HG03460 (cell line): ENCODE measurements around the gene PRR23B.
"Not testable (repeated sequence)": the region's sequence is repeated elsewhere in the genome, so short reads cannot be mapped to it uniquely, and the experiment has no call there.

Experiments
- ATAC-seq: cut with Tn5 transposase; IDR thresholded peaks from one replicate; pipeline ENCODE4 v1.9.1; 2021; ENCODE audit not compliant: unreplicated experiment

PRR23B gene

DNA sequence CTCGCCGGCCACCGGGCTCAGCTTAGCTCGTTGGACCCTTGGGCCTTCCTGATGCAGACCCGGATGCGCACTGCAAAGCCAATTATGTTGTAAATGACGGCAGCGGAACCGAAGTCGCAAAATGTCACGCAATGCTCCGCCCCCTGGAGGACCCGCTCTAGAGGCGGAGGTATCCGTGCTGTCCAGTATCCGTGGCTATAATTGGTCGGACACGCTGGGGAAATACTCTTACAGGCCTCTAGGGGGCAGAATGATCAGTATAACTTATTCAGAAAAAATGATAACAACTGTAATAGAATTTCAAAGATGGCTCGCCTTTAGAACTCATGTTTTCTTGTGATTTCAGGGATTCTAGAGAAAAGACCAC is at the start of gene PRR23B:
Gene PRR23B, minus strand, starts transcription at position 59 of the 367 bp plus-strand sequence. CDS start 265 bp downstream, outside the sequence.
- ATAC-seq, result no peak

DNA sequence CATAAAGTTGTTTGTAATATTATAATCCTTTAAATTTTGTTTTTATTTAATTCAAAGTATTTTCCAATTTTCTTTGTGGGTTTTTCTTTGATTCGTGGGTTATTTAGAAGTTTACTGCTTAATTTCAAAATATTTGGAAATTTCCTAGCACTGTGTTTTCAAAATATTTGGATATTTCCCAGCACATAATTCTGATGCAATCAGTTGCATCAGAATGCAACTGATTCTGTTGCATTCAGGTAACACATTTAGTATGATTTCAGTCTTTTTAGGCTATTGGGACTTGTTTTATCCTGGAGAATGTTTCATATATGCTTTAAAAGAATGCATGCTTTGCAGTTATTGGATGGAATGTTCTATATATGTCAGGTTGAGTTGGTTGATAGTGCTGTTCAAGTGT is 42.2 kb upstream of the PRR23B start:
- no peak for ATAC-seq

DNA sequence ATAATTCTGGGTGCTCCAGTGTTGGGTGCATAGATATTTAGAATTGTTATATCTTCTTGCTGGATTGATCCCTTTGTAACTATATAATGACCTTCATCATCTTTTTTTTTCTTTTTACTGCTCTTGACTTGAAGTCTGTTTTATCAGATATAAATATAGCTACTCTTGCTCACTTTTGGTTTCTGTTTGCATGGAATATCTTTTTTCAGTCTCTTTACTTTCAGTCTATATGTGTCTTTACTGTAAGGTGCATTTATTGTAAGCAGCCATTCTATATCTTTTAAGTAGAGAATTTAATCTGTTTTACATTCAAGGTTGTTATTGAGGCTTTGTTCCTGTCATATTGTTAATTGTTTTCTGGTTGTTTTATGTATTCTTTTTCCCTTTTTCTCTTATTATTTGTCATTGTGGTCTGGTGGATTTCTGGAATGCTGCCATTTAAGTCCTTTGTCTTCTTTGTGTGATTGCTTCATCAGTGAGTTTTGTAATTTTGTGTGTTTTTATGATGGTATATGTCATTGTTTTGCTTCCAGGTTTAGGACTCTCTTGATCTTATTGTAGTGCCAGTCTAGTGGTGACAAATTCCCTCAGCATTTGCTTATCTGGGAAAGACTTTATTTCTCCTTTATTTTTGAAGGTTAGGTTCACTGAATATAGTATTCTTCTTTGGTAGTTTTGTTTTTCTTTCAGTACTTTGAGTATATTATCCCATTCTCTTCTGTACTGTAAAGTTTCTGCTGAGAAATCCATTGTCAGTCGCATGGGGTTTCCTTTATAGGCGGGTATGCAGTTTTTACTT is 32.3 kb upstream of the PRR23B start:
- ATAC-seq, result no peak

DNA sequence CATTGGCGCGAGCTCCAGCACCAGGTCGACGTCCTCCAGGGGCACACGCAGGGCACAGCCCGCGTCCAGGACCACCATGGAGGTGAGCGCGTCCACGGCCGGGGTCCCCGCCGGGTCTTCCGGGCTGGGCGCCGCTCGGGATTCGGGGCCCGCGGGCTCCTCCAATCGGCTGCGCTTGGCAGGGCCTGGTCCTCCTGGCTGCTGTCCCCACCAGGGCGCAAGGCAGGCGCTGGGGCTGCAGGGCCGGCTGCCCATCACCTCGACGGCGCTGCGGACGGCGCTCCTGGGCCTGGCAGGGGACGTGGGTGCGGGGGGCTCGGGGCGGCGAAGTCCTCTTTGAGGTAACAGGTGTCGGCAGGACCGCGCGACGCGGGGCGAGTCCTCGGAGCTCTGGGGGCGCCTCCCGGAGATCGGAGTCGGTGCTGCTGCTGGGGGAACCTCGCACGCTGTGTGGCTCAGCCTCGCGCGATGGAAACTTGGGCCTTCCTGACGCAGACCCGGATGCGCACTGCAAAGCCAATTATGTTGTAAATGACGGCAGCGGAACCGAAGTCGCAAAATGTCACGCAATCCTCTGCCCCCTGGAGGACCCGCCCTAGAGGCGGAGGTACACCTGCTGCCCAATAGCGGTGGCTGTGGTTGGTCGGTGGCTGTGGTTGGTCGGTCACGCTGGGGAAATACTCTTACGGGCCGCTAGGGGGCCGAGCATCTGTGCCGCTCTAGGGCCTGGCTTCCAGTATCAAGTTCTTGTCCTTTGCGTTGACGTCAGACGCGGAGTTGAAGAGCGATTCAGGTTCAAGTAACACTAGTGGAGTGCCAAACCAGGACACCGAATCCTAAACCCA is 23.9 kb upstream of the PRR23B start, which contains the start of gene PRR23C:
Gene PRR23C, minus strand, starts transcription at position 527 of the 845 bp plus-strand sequence. Its CDS starts 272 bp downstream, at position 255.
- no peak for ATAC-seq

DNA sequence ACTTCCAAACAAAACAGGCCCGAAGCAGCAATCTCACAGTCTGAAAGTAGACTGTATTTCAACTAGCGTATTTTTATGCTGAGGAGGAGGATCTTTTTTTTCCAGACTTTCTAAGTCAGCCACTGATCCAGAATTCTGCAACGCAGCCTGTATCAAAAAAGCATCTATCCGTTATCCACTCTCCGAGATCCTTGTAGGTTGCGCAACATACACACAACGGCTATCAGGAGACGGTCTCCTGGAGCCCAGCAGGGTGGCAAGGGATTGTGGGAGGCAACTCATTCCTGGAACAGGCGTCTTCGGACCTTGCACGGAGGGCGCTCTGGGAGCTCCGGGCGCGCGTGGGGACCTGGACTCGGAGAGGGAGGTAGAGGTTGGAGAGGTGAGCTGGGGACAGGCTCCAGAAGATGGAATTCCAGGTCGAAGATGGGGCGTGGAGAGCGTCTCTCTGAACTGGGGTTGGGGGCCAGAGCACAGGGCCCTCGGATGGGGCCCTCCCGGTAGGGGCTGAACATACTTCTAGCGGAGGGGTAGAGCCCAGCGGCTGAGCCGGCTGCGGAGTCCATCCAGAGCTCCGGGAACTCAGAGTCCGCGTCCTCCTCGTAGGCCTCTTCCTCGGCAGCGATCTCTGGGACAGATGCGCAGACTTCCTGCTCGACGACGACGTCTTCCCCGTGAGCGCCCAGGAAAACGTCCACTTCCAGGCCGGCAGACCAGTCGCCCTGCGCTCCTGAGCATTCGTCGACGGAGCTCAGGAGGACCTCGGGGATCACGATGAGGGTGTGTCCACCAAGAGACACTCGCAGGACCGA is 23.0 kb upstream of the PRR23B start:
- no peak for ATAC-seq

DNA sequence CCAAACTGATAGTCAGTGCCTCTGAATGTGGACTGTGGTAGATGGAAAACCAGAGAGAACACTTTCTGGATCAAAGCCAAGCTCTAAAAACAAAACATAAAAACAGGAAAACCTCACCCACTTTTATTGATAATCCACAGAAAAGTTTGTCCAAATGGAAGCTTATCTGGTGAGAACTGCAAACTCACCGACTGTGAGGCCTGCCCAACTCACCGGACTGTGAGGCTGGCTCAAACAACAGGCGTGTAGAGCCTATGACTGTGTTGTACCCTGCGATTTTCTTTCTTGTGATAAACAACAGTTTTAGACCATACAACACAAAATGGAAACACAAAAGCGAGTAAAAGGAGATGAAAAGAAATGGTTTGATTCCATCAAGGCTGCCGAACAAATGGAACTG is 16.8 kb upstream of the PRR23B start:
- no peak for ATAC-seq

DNA sequence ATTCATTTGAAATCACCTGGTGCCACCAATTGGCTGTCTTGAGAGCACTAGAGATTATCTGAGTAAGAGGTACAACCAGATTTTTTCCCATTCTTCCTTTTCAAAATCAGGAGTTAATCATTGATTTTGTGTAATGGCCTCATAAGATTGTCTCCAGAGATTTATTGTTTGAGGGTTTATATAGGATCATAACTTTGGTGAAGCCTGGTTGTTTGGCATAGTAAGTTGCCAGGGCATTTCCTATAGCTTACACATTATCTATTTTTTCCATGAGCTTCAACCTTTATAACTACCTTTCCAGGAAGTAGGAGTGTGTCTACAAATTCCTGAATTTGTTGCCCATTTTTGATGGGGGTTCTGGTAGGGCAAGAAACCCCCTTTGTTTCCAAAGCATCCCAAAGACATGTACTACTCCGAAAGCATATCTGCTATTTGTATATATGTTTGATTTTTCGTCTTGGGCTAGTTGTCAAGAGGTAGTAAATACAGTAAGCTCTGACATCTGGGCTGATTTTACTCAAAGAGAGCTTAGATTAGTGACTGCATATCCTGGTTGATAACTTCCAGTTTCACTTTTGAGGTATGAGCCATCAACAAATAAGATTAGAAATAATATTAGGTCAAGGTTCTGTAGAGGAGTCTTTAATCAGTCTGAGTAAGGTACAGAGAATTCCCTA is 11.7 kb upstream of the PRR23B start:
- ATAC-seq, result no peak

DNA sequence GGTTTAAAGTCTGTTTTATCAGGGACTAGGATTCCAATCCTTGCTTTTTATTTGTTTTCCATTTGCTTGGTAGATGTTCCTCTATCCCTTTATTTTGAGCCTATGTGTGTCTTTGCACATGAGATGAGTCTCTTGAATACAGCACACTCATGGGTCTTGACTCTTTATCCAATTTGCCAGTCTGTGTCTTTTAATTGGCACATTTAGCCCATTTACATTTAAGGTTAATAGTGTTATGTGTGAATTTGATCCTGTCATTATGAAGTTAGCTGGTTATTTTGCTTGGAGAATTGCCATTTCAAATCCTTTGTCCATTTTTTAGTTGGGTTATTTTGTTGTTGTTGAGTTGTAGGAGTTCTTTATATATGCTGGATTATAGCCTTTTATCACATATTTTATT is 9.8 kb upstream of the PRR23B start:
- not testable (repeated sequence) for ATAC-seq

DNA sequence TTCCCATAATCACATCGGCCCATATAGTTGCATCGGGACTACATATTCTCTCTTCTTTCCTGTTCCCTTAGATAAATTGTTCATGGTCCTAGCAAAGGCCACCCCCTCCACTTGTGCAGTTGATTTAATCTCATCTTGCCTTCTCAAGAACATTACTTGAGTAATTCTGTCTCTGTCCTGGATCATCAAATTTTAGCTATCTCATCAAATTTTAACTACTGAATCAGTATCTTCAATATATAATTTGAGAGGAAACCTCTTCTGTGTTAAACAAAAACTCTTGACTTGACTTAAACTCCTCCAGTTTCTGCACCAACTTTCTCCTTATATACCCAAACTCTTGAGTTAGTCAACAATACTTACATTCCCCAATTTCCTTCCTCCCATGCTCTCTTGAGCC is 4.2 kb upstream of the PRR23B start:
- ATAC-seq, result no peak

DNA sequence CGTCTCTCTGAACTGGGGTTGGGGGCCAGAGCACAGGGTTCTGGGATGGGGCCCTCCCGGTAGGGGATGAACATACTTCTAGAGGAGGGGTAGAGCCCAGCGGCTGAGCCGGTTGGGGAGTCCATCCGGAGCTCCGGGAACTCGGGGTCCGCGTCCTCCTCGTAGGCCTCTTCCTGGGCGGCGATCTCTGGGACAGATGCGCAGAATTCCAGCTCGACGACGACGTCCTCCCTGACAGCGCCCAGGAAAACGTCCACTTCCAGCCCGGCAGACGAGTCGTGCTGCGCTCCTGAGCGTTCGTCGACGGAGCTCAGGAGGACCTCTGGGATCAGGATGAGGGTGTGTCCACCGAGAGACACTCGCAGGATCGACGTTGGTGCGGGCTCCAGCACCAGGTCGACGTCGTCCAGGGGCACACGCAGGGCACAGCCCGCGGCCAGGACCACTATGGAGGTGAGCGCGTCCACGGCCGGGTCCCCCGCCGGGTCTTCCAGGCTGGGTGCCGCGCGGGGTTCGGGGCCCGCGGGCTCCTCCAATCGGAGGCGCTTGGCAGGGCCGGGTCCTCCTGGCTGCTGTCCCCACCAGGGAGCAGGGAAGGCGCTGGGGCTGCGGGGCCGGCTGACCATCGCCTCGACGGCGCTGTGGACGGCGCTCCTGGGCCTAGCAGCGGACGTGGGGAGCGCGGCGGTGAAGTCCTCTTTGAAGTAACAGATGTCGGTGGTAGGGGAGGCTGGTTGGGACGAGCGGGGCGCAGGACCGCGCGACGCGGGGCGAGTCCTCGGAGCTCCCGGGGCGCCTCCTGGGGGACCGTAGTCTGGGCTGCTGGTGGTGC is 474 bp downstream of the PRR23B start:
- no peak for ATAC-seq

DNA sequence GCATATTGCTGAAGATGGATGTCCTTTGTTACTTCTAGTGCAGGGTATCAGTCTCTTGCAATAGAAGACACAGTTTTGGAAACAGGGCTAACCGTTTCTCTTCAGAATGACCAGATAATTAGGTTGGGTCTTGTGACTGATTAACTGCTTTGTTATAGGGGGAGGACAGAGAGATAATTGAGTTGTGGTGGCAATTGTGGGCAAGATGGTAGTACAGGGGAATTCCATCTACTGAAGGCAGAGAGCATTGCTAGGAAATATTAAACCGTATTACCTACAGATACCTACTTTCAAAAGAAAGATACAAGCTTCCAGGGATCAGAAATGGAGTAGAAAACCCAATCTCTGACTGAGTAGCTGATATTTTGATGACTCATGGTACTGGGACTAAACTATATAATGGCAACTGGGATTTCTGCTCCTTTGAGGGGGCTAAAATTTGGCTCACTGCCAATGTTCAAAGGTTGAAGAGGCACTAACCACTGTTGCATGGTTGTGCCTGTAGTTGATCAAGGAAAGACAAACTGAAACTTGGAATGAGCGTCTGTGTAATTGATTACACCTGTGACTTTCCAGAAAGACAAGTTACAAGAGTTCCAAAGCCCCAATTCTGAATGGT is 4.2 kb downstream of the PRR23B start:
- ATAC-seq, result no peak

DNA sequence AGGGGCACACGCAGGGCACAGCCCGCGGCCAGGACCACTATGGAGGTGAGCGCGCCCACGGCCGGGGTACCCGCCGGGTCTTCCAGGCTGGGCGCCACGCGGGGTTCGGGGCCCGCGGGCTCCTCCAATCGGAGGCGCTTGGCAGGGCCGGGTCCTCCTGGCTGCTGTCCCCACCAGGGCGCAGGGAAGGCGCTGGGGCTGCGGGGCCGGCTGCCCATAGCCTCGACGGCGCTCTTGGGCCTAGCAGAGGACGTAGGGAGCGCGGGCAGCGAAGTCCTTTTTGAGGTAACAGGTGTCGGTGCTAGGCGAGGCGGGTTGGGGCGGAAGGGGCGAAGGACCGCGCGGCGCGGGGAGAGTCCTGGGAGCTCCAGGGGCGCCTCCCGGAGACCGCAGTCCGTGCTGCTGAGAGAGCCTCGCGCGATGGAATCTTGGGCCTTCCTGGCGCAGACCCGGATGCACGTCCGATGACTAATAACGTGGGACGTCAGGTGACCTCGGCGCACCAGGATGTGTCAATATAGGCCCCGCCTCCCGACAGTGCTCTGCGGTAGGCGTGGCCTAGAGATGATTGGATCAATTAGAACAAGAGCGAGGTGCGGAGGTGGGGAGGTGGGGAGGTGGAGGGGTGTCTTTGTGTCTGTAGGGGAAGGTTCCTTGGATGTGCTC is 14.5 kb downstream of the PRR23B start, which contains the start of gene PRR23A:
Gene PRR23A, minus strand, starts transcription at position 218 of the 666 bp plus-strand sequence. Its CDS starts 0 bp downstream, at position 218.
- ATAC-seq, result no peak

DNA sequence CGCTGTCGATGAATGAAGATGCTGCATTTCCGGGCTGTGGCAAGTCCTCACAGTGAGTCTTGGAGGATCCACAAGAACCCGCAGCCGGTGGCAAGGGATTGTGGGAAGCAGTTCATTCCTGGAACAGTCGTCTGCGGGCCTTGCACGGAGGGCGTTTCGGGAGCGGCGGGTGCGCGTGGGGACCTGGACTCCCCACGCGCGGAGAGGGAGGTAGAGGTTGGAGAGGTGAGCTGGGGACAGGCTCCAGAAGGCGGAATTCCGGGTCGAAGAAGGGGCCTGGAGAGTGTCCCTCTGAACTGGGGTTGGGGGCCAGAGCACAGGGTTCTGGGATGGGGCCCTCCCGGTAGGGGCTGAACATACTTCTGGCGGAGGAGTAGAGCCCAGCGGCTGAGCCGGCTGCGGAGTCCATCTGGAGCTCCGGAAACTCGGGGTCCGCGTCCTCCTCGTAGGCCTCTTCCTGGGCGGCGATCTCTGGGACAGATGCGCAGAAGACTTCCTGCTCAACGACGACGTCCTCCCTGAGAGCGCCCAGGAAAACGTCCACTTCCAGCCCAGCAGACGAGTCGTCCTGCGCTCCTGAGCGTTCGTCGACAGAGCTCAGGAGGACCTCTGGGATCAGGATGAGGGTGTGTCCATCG is 15.3 kb downstream of the PRR23B start:
- no peak for ATAC-seq

DNA sequence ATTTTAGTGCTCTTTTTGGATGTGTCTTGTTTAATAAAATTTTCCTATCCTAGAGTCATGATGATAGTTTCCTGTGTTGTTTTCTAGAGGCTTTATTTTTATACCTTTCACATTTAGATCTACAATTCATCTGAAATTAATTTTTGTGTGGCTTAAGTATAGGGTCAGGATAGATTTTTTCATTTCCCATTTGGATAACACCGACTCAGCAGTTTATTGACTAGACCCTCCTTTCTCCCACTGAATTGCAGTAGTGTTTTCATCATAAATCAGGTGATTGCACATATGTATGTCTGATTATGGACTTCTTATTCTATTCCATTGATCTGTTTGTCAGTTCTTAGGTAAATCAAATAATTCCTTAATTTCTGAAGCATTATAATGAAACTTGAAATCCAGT is 25.0 kb downstream of the PRR23B start:
- ATAC-seq, result no peak

DNA sequence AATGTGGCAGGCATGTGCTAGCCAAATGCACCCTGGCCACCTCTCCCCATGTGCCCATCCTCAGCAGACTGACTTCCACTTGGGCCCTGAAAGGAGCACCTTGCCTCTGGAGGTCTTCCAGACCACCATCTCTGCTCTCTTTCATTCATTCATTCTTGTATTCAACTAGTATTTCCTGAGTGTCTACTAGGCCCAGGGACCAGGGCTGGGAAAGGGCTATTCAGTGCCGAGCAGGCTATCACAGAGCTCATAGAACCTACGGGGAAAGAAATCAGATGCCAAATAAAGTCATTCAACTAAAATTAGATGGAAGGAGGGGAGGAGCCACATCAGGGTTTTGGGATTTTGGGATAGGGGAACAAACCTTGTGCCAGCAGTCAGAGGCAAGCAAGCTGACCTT is 33.5 kb downstream of the PRR23B start:
- ATAC-seq, result no peak

DNA sequence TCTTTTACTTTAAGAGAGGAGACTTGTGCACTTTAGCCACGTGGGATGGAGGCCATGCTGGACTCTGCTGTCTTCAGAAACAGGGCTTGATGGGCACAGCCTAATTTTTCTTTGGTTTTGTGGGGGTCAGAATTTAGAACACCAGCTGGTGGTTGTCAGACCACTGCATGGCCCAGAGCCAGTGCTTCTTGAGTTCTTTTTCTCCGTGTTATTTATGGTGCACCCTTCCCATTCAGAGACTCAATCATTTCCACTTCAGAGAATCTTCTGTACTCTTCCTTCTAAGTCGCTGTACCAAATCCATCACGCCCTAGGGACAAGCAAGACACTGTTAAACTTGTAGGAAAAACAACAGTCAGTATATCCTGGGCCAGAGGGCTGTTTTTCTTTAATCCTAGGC is 34.8 kb downstream of the PRR23B start:
- no peak for ATAC-seq

DNA sequence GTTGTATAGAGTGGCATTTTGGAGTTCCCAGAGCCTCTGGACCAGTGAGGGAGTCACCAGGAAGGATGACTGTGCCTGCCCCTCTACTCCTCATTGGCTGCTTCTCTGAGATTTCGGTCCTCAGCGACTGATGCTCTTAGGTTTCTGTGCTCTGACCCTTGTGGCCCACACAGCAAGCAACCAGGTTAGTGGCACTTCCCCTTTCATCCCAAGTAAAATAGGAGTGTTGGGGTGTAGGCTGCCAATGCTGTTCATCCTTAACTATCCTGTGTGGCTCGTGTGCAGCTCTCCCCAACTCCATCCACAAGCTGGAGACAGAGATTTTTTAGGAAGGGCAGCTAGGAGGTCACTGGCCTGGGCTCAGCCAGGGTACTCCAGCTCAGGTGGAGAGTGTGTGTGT is 35.9 kb downstream of the PRR23B start:
- no peak for ATAC-seq

DNA sequence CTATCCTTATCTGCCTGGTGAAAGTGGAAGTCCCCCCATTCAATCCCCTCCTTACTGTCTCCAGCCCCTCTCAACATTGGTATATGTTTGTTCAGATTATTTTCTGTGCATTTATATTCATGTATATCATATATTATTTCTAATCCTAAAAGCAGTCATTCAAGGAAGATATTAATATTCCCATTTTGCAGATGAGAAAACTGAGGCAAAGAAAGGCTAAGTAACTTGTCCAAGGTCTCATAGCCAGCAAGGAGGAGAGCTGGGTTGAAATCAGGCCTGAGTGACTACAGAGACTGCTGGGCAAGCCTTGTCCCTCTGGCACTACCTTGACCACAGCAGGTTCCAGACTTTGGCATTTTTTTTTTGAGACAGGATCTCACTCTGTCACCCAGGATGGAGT is 44.7 kb downstream of the PRR23B start:
- no peak for ATAC-seq
